ENCODE results near the gene SIRT2.
"Not testable (repeated sequence)": the region's sequence is repeated elsewhere in the genome, so short reads cannot be mapped to it uniquely, and the experiment has no call there.

The SIRT2 gene

GRCh38 chr19:38830039-38830733, 69.2 kb downstream of the SIRT2 start:
- DNase-seq (ENCODE audit: low spot score) (no peak), FAIRE-seq (no peak)

GRCh38 chr19:38829203-38829602, 70.2 kb downstream of the SIRT2 start:
- FAIRE-seq; DNase-seq (ENCODE audit: low spot score): not testable (repeated sequence)

All from urothelium cell line (cell line).